ENCODE measurements around the gene TCF4.

The TCF4 gene

DNA sequence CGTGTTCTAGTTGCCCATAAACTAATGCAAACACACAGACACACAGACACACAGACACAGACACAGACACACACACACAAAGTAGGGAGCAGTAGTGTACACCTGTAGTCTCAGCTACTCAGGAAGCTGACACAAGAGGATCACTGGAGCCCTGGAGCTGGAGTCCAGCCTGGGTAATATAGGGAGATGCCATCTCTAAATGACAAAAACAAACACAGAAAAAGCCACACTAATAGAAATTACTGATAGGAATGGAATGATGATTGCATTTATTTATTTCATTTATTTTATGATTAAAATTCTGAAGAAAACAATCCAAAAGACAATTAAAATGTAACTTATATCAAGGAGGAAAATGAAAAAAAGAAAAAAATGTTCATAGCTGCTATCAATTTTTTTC, 30.8 kb downstream of the TCF4 start:
- Histone ChIP-seq H3K27ac (ENCODE audit: insufficient read depth in 1 of 2, low read depth in 1 of 2, low read length in 2 of 2, poor library complexity in 1 of 2, severe bottlenecking in 2 of 2) (no peak overlapping the region), H3K4me1 (ENCODE audit: control extremely low read depth in 1 of 4, control insufficient read depth in 4 of 4, insufficient read depth in 4 of 4, low read length in 3 of 4) (no peaks in the 10 kb centered on the region), H3K4me3 (ENCODE audit: control insufficient read depth in 1 of 7, extremely low read depth in 1 of 7, insufficient read depth in 4 of 7, low read depth in 2 of 7, low read length in 6 of 7) (no peak overlapping the region), H3K27me3 (replicated peaks in 2 of 5; ENCODE audit: control insufficient read depth in 4 of 5, insufficient read depth in 5 of 5, low read length in 4 of 5) (no peaks in the 10 kb centered on the region), H3K36me3 (ENCODE audit: control insufficient read depth in 4 of 4, insufficient read depth in 4 of 4, low read length in 3 of 4) (peaks cover 2 to 10% (median 6%) of the 10 kb centered on the region in 4 experiments), H3K9me3 (ENCODE audit: control extremely low read depth in 1 of 5, control insufficient read depth in 4 of 5, insufficient read depth in 2 of 5, low read depth in 1 of 5, low read length in 4 of 5) (peaks cover 0 to 4% (median 0%) of the 10 kb centered on the region in 5 experiments)
- no peak for DNase-seq
- CTCF ChIA-PET = no interaction called here
- no CpG with 5 or more reads among the region's 1 CpG for WGBS (ENCODE audit: insufficient coverage)
- POLR2A ChIA-PET = no interaction called here

DNA sequence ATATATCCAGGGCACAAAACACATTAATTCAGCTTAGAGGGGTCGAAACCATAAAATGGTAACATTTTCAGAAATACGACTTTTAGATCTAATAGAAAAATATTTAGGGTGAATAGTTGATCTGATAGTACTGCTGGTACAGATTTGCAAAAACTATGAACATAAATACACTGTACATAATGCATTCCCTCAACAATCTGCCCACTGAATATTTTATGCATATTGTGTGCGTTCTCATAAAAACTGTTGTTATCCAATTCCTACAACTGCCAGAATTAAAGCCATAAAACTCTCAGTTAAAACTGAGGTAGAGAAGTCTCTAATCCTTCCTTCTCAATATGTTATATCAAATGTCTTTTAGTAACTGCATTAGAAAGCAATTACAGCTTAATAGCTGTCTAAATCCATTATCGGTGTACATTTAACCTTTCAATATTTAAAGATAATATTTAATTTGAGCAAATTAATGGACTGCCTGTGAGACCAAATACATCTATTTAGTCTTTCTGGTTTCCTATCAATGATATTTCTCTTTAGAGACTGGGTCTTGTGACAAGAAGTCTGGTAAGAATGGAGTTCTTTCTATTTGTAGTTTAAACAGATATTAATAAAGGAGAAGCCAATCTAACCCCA, 32.5 kb downstream of the TCF4 start:
- no peak overlapping the region for H3K4me3 ChIP-seq (ENCODE audit: control insufficient read depth in 1 of 7, extremely low read depth in 1 of 7, insufficient read depth in 4 of 7, low read depth in 2 of 7, low read length in 6 of 7)
- H3K4me1 ChIP-seq (ENCODE audit: control extremely low read depth in 1 of 4, control insufficient read depth in 4 of 4, insufficient read depth in 4 of 4, low read length in 3 of 4) = no peaks in the 10 kb centered on the region
- no peaks in the 10 kb centered on the region for H3K27me3 ChIP-seq (replicated peaks in 2 of 5; ENCODE audit: control insufficient read depth in 4 of 5, insufficient read depth in 5 of 5, low read length in 4 of 5)
- no peak overlapping the region for H3K27ac ChIP-seq (ENCODE audit: insufficient read depth in 1 of 2, low read depth in 1 of 2, low read length in 2 of 2, poor library complexity in 1 of 2, severe bottlenecking in 2 of 2)
- POLR2A ChIA-PET = no interaction called here
- CTCF ChIA-PET = interaction anchor here (1.0 kb wide), 2 partner anchors 117 to 140 kb away, joined by 3 read pairs; no protein-coding TSS in a partner anchor
- peaks cover 5 to 13% (median 8%) of the 10 kb centered on the region in 4 experiments for H3K36me3 ChIP-seq (ENCODE audit: control insufficient read depth in 4 of 4, insufficient read depth in 4 of 4, low read length in 3 of 4)
- no peaks in the 10 kb centered on the region for H3K9me3 ChIP-seq (ENCODE audit: control extremely low read depth in 1 of 5, control insufficient read depth in 4 of 5, insufficient read depth in 2 of 5, low read depth in 1 of 5, low read length in 4 of 5)
- no peak for DNase-seq
- WGBS (ENCODE audit: insufficient coverage) = no CpG with 5 or more reads among the region's 4 CpGs

GRCh38 chr18:55552526-55553189, 35.3 kb downstream of the TCF4 start:
- Histone ChIP-seq H3K36me3 (ENCODE audit: control insufficient read depth in 4 of 4, insufficient read depth in 4 of 4, low read length in 3 of 4) (peaks cover 3 to 15% (median 5%) of the 10 kb centered on the region in 4 experiments), H3K9me3 (ENCODE audit: control extremely low read depth in 1 of 5, control insufficient read depth in 4 of 5, insufficient read depth in 2 of 5, low read depth in 1 of 5, low read length in 4 of 5) (no peaks in the 10 kb centered on the region), H3K4me3 (ENCODE audit: control insufficient read depth in 1 of 7, extremely low read depth in 1 of 7, insufficient read depth in 4 of 7, low read depth in 2 of 7, low read length in 6 of 7) (no peak overlapping the region), H3K4me1 (ENCODE audit: control extremely low read depth in 1 of 4, control insufficient read depth in 4 of 4, insufficient read depth in 4 of 4, low read length in 3 of 4) (no peaks in the 10 kb centered on the region), H3K27me3 (replicated peaks in 2 of 5; ENCODE audit: control insufficient read depth in 4 of 5, insufficient read depth in 5 of 5, low read length in 4 of 5) (no peaks in the 10 kb centered on the region), H3K27ac (ENCODE audit: insufficient read depth in 1 of 2, low read depth in 1 of 2, low read length in 2 of 2, poor library complexity in 1 of 2, severe bottlenecking in 2 of 2) (no peak overlapping the region)
- CTCF ChIA-PET = no interaction called here
- 99% methylated on average over 10 of the region's 11 CpGs for WGBS (ENCODE audit: insufficient coverage)
- no peak for DNase-seq
- POLR2A ChIA-PET = no interaction called here

DNA sequence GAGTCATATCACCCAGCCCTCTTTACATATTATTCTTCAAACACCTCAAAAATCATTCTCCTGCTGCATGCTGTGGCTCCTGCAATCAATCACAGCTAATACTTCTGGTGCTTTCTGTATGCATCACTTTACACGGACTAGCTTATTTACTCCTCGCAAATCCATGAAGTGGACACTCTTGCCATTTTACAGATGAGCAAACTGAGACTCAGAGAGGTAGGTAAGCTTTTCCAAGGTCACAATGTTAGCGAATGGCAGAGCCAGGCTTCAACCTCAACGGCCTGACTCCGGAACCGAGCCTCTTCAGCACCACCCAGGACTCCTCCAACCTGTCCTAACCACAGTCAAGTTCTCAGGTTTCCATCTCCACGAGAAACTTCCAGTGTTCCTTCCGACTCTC, 36.8 kb downstream of the TCF4 start:
- H3K36me3 ChIP-seq (ENCODE audit: control insufficient read depth in 4 of 4, insufficient read depth in 4 of 4, low read length in 3 of 4) = peaks cover 3 to 15% (median 5%) of the 10 kb centered on the region in 4 experiments
- 99% methylated on average over 8 of the region's 8 CpGs for whole genome bisulfite sequencing (ENCODE audit: insufficient coverage)
- no peak overlapping the region for H3K4me3 ChIP-seq (ENCODE audit: control insufficient read depth in 1 of 7, extremely low read depth in 1 of 7, insufficient read depth in 4 of 7, low read depth in 2 of 7, low read length in 6 of 7)
- H3K27me3 ChIP-seq (replicated peaks in 2 of 5; ENCODE audit: control insufficient read depth in 4 of 5, insufficient read depth in 5 of 5, low read length in 4 of 5) = no peaks in the 10 kb centered on the region
- ChIA-PET CTCF (no interaction called here), POLR2A (no interaction called here)
- no peak for DNase-seq
- no peaks in the 10 kb centered on the region for H3K4me1 ChIP-seq (ENCODE audit: control extremely low read depth in 1 of 4, control insufficient read depth in 4 of 4, insufficient read depth in 4 of 4, low read length in 3 of 4)
- H3K9me3 ChIP-seq (ENCODE audit: control extremely low read depth in 1 of 5, control insufficient read depth in 4 of 5, insufficient read depth in 2 of 5, low read depth in 1 of 5, low read length in 4 of 5) = no peaks in the 10 kb centered on the region
- no peak overlapping the region for H3K27ac ChIP-seq (ENCODE audit: insufficient read depth in 1 of 2, low read depth in 1 of 2, low read length in 2 of 2, poor library complexity in 1 of 2, severe bottlenecking in 2 of 2)

DNA sequence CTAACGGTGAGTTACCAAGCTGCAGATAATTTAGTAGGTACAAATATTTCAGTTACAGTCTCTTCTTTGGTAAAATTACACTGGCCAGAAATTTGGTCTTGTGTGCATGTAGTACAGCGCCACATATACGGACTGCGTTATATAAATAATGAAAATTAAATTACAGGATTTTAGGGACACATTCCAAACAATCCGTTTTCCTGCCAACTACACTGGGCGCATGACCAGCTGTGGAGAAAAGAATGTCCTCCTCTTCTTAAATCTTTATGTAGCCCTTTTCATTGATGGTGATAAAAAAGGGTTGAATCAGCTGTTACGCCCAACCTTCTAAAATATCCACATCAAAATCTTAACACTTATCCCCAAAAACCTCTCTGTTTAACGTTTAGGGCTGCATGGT, 37.5 kb downstream of the TCF4 start:
- ChIA-PET CTCF (no interaction called here), POLR2A (no interaction called here)
- Histone ChIP-seq H3K4me3 (ENCODE audit: control insufficient read depth in 1 of 7, extremely low read depth in 1 of 7, insufficient read depth in 4 of 7, low read depth in 2 of 7, low read length in 6 of 7) (no peak overlapping the region), H3K4me1 (ENCODE audit: control extremely low read depth in 1 of 4, control insufficient read depth in 4 of 4, insufficient read depth in 4 of 4, low read length in 3 of 4) (no peaks in the 10 kb centered on the region), H3K27ac (ENCODE audit: insufficient read depth in 1 of 2, low read depth in 1 of 2, low read length in 2 of 2, poor library complexity in 1 of 2, severe bottlenecking in 2 of 2) (no peak overlapping the region), H3K36me3 (ENCODE audit: control insufficient read depth in 4 of 4, insufficient read depth in 4 of 4, low read length in 3 of 4) (peaks cover 3 to 15% (median 5%) of the 10 kb centered on the region in 4 experiments), H3K27me3 (replicated peaks in 2 of 5; ENCODE audit: control insufficient read depth in 4 of 5, insufficient read depth in 5 of 5, low read length in 4 of 5) (no peaks in the 10 kb centered on the region), H3K9me3 (ENCODE audit: control extremely low read depth in 1 of 5, control insufficient read depth in 4 of 5, insufficient read depth in 2 of 5, low read depth in 1 of 5, low read length in 4 of 5) (no peaks in the 10 kb centered on the region)
- no peak for DNase-seq
- 100% methylated on average over 2 of the region's 8 CpGs for WGBS (ENCODE audit: insufficient coverage)

GRCh38 chr18:55549474-55550104, 38.4 kb downstream of the TCF4 start:
- CTCF ChIA-PET = interaction anchor here (0.6 to 0.9 kb wide), 2 partner anchors 14 to 177 kb away, joined by 3 read pairs; no protein-coding TSS in a partner anchor
- POLR2A ChIA-PET = interaction anchor here (0.6 to 0.7 kb wide), 3 partner anchors 19 to 990 kb away, joined by 3 to 5 read pairs (median 3); no protein-coding TSS in a partner anchor
- WGBS (ENCODE audit: insufficient coverage) = 100% methylated on average over 2 of the region's 5 CpGs
- H3K27me3 ChIP-seq (replicated peaks in 2 of 5; ENCODE audit: control insufficient read depth in 4 of 5, insufficient read depth in 5 of 5, low read length in 4 of 5) = no peaks in the 10 kb centered on the region
- no peaks in the 10 kb centered on the region for H3K4me1 ChIP-seq (ENCODE audit: control extremely low read depth in 1 of 4, control insufficient read depth in 4 of 4, insufficient read depth in 4 of 4, low read length in 3 of 4)
- no peak overlapping the region for H3K27ac ChIP-seq (ENCODE audit: insufficient read depth in 1 of 2, low read depth in 1 of 2, low read length in 2 of 2, poor library complexity in 1 of 2, severe bottlenecking in 2 of 2)
- H3K9me3 ChIP-seq (ENCODE audit: control extremely low read depth in 1 of 5, control insufficient read depth in 4 of 5, insufficient read depth in 2 of 5, low read depth in 1 of 5, low read length in 4 of 5) = no peaks in the 10 kb centered on the region
- peaks cover 3 to 15% (median 5%) of the 10 kb centered on the region in 4 experiments for H3K36me3 ChIP-seq (ENCODE audit: control insufficient read depth in 4 of 4, insufficient read depth in 4 of 4, low read length in 3 of 4)
- DNase-seq = no peak
- no peak overlapping the region for H3K4me3 ChIP-seq (ENCODE audit: control insufficient read depth in 1 of 7, extremely low read depth in 1 of 7, insufficient read depth in 4 of 7, low read depth in 2 of 7, low read length in 6 of 7)

- 92% methylated on average over 2 of the region's 5 CpGs for WGBS (ENCODE audit: insufficient coverage)
- CTCF ChIA-PET = no interaction called here
- H3K27me3 ChIP-seq (replicated peaks in 2 of 5; ENCODE audit: control insufficient read depth in 4 of 5, insufficient read depth in 5 of 5, low read length in 4 of 5) = no peaks in the 10 kb centered on the region
- H3K4me3 ChIP-seq (ENCODE audit: control insufficient read depth in 1 of 7, extremely low read depth in 1 of 7, insufficient read depth in 4 of 7, low read depth in 2 of 7, low read length in 6 of 7) = no peak overlapping the region
- DNase-seq = no peak
- POLR2A ChIA-PET = no interaction called here
- no peak overlapping the region for H3K27ac ChIP-seq (ENCODE audit: insufficient read depth in 1 of 2, low read depth in 1 of 2, low read length in 2 of 2, poor library complexity in 1 of 2, severe bottlenecking in 2 of 2)
- no peaks in the 10 kb centered on the region for H3K9me3 ChIP-seq (ENCODE audit: control extremely low read depth in 1 of 5, control insufficient read depth in 4 of 5, insufficient read depth in 2 of 5, low read depth in 1 of 5, low read length in 4 of 5)
- H3K4me1 ChIP-seq (ENCODE audit: control extremely low read depth in 1 of 4, control insufficient read depth in 4 of 4, insufficient read depth in 4 of 4, low read length in 3 of 4) = no peaks in the 10 kb centered on the region
- peaks cover 3 to 12% (median 4%) of the 10 kb centered on the region in 4 experiments for H3K36me3 ChIP-seq (ENCODE audit: control insufficient read depth in 4 of 4, insufficient read depth in 4 of 4, low read length in 3 of 4)
Observed at GRCh38 chr18:55547705-55548056, 40.3 kb downstream of the TCF4 start.
